Testis (tissue), 2 donors: ENCODE measurements around the gene TMEM97.

Source experiments
- CTCF ChIP-seq, 3 experiments: fragments of 450-650 bp in 2 of 3; fragments of 200-600 bp in 1 of 3; sonication (generic) in 1 of 3; IDR thresholded peaks; one replicate each; pipeline ENCODE4 v1.5.1; 2016 to 2019; ENCODE audit warnings: antibody characterized with exemption in 3 of 3, mild to moderate bottlenecking in 2 of 3, moderate library complexity in 1 of 3
- POLR2A ChIP-seq: fragments of 450-650 bp; IDR thresholded peaks from one replicate; pipeline ENCODE4 v1.6.1; 2017; ENCODE audit warnings: antibody characterized with exemption, mild to moderate bottlenecking, moderate library complexity

- TF ChIP-seq CTCF (IDR thresholded peaks at IDR 0.05) (no peak), POLR2A (no peak)
Measured at GRCh38 chr17:28368915-28369683, 50.1 kb downstream of the TMEM97 start.
